SIG-M5 treated with dmso at 0.1 percent for 504 hours (cell line): ENCODE data around the gene PIK3R2.
"Not testable (repeated sequence)": the region's sequence is repeated elsewhere in the genome, so short reads cannot be mapped to it uniquely, and the experiment has no call there.

Source experiments
- DNase-seq: peaks from one replicate; lab custom pipeline; 2025; ENCODE audit not compliant: unreplicated experiment; lab: John Stamatoyannopoulos, UW

Gene PIK3R2

DNA sequence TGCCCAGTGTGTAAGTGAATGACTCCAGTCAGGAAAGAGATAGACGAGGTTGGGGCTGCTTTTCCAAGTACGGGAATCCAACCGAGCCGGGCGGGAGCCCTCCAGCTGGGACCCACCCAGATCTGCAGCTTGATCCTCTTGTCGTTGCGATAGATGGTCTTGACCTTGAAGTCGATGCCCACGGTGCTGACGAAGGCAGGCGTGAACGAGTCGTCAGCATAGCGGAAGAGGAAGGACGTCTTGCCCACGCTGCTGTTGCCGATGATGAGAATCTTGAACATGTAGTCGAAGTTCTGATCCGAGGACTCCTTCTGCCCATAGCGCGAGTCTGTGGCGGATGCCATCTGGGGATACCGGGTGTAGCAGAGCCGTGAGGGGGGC lies 49.4 kb downstream of the PIK3R2 start:
- no peak for DNase-seq

DNA sequence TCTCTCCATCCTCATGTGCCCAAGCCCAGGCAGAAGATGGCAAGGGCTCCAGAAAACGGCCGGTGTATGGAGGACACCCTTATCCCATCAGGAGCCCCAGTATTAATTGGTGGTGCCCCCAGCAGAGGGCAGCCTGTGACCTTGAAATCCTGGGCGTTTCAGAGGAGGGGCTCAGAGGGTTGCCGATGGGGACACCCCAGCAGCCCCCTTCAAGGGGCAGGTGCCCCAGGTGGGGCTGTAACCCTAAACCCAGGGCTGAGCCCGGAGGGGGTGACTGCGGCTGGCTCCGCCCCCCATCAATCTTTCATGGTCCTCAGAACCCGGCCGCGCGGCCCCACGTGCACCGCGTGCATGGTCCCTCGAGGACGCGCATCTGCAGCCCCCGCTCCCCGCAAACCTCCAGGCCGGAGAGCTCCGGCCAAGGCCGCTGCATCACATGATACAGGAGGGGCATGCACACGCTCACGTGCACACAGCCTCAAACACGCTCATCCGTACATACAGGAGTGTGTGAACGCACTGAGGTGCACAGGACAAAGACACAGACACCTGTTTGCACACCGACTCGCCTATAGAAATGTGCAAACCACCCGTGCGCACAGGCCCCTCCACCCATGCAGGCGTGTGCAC lies 49.9 kb downstream of the PIK3R2 start:
- no peak for DNase-seq

- DNase-seq = no peak
Observed at GRCh38 chr19:18203408-18203862, 50.5 kb downstream of the PIK3R2 start.

GRCh38 chr19:18203863-18204393 lies 51.0 kb downstream of the PIK3R2 start, which contains the start of gene RAB3A:
RAB3A (minus strand) TSS chr19:18204042; CDS start chr19:18202740, 1,302 bp downstream.
- DNase-seq = peak; percentile 99

DNA sequence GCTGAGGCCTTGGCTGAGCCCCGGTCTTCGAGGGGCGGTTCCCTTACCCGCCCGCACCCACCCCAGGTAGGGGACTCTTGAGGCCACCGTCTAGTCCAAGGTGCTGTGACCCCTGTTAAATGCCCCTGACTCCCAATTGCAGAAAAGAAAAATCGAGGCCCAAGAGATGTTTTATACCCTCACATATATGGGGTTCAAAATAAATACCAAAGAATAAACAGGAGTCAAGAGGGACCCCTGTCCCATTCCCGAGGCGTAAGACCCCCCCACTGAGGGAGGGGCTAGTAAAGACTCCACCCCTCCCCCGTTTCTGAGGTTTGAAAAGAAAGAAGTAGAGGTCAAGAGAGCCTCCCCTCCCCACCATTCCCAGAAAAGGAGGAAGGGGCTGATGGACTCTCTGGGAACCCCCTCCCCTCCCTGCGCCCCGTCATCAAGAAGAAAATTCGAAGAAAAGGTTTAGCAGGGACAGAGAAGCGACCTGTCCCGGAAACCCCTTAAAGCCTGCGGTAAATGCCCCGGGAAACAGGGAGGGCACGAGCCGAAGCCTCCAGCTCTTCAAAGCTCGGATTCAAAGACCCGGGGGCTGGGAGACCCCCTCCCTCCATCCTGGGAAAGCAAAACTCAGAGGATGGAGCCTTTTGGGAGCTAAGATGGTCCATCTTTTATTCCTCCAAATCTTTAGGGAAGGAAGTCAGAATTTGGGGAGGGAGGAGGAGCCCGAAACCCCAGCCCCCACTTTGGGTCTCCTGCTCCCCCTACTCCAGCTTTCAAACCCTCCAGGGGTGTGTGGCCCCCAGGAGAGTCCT lies 51.6 kb downstream of the PIK3R2 start:
- DNase-seq = peak; percentile 66

GRCh38 chr19:18205200-18205892 lies 52.4 kb downstream of the PIK3R2 start:
- DNase-seq = peak; percentile 67

GRCh38 chr19:18206018-18206417 lies 53.1 kb downstream of the PIK3R2 start:
- no peak for DNase-seq

- DNase-seq = no peak
Observed at GRCh38 chr19:18208098-18208951, 55.4 kb downstream of the PIK3R2 start.

DNA sequence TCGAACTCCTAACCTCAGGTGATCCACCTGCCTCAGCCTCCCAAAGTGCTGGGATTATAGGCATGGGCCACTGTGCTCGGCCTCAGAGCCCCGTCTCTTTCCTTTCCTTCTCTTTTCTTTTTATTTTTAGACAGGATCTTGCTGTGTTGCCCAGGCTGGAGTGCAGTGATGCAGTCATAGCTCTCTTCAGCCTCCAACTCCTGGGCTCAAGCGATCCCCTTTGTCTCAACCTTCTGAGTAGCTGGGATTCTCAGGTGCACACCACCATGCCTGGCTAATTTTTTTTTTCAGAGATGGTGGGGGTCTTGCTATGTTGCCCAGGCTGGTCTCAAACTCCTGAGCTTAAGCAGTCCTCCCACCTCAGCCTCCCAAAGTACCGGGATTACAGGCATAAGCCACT lies 56.9 kb downstream of the PIK3R2 start:
- DNase-seq = not testable (repeated sequence)

DNA sequence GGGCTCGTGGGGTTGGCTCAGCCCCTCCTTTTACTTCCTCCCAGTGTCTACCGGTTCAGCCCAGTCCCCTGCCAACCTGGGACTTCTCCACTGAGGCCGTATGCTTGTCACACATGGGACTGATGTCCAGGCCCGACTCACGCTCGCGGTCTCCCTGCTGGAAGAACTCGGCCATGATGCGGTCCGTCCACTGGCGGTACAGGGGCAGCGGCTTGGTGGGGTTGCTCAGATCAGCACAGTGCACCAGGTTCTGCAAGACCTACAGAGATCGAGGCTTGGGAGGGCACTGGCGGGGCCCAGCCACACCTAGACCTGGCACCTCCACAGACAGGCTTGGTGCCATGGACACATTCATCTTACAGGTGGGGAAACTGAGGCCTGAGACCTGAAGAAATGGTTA lies 58.7 kb downstream of the PIK3R2 start:
- DNase-seq = no peak

GRCh38 chr19:18214779-18215433 lies 61.9 kb downstream of the PIK3R2 start:
- DNase-seq = no peak

DNA sequence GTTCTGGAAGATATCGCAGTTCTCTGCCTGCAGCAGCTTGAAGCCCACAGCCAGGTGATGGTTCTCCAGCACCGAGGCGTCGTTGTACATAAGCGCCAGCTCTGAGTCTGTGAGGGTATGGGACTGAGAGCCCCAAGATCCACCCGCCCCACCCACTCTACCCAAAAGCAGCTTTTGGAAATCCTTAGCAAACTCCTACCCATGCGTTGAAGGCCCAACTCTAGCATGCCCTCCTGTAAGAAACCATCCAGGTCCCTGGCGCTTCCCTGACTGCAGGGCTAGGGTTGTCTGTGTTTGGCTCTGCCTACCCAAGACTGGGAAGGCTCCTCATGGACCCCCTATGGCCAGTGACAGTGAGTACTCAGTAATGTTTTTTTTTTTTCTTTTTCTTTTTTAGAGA lies 63.8 kb downstream of the PIK3R2 start:
- no peak for DNase-seq

DNA sequence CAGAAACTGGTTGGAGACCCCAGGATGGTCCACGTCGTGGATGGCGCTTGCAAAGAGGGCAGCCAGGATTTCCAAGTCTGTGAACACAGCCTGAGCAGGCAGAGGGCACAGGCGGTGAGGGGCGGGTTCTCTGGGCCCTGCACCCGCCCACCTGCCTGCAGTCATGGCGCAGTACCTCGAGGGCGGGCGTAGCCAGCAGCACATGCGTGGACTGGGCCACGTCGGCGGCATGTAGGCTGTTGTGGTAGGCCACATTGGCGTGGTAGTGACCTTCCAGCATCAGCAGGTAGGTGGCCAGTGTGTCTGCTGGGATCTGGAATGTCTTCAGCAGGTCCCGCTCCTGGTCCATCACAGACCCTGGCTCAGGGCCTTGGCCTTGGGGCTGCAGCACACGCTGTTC lies 65.2 kb downstream of the PIK3R2 start:
- no peak for DNase-seq

GRCh38 chr19:18218600-18218999 lies 65.6 kb downstream of the PIK3R2 start:
- DNase-seq = no peak
